Activated CD8-positive, alpha-beta memory T cell treated with anti-CD3 and anti-CD28 coated beads, Interleukin-2, amount 50 U/mL, for 4 hours (primary cell): ENCODE measurements around the gene FKBP5.
"Not testable (repeated sequence)": the region's sequence is repeated elsewhere in the genome, so short reads cannot be mapped to it uniquely, and the experiment has no call there.

ENCODE experiments used
- DNase-seq: peaks from one replicate; pipeline ENCODE4 v3.0.0-alpha.2; 2020

Gene FKBP5

GRCh38 chr6:35687658-35688604 is 784 bp downstream of the FKBP5 start:
- peak; percentile 55 for DNase-seq

- DNase-seq, result no peak
Observed at GRCh38 chr6:35686873-35687555, 1.7 kb downstream of the FKBP5 start.

- DNase-seq, result no peak
Observed at GRCh38 chr6:35686436-35686835, 2.3 kb downstream of the FKBP5 start.

GRCh38 chr6:35683267-35683666 is 5.4 kb downstream of the FKBP5 start:
- DNase-seq, result no peak

- DNase-seq, result no peak
Observed at GRCh38 chr6:35681298-35681697, 7.4 kb downstream of the FKBP5 start.

- no peak for DNase-seq
Observed at GRCh38 chr6:35679399-35679798, 9.3 kb downstream of the FKBP5 start.

GRCh38 chr6:35678814-35679213 is 9.9 kb downstream of the FKBP5 start:
- DNase-seq, result no peak

- no peak for DNase-seq
Observed at GRCh38 chr6:35678021-35678654, 10.6 kb downstream of the FKBP5 start.

- no peak for DNase-seq
Observed at GRCh38 chr6:35677456-35677855, 11.3 kb downstream of the FKBP5 start.

- no peak for DNase-seq
Observed at GRCh38 chr6:35675871-35676459, 12.8 kb downstream of the FKBP5 start.

- no peak for DNase-seq
Observed at GRCh38 chr6:35674594-35674993, 14.1 kb downstream of the FKBP5 start.

- no peak for DNase-seq
Observed at GRCh38 chr6:35673755-35674154, 15.0 kb downstream of the FKBP5 start.

- not testable (repeated sequence) for DNase-seq
Observed at GRCh38 chr6:35673284-35673666, 15.4 kb downstream of the FKBP5 start.

GRCh38 chr6:35670453-35670852 is 18.3 kb downstream of the FKBP5 start:
- not testable (repeated sequence) for DNase-seq

- no peak for DNase-seq
Observed at GRCh38 chr6:35669451-35670045, 19.2 kb downstream of the FKBP5 start.

- no peak for DNase-seq
Observed at GRCh38 chr6:35668744-35669450, 19.8 kb downstream of the FKBP5 start.

- DNase-seq, result no peak
Observed at GRCh38 chr6:35668096-35668495, 20.6 kb downstream of the FKBP5 start.

- no peak for DNase-seq
Observed at GRCh38 chr6:35665573-35665972, 23.1 kb downstream of the FKBP5 start.

- DNase-seq, result no peak
Observed at GRCh38 chr6:35664945-35665344, 23.8 kb downstream of the FKBP5 start.

GRCh38 chr6:35663447-35664235 is 25.1 kb downstream of the FKBP5 start:
- DNase-seq, result no peak

GRCh38 chr6:35662999-35663398 is 25.7 kb downstream of the FKBP5 start:
- DNase-seq, result no peak
